SK-N-SH (cell line): ENCODE data around the gene CDRT15. TPM values are rescaled to one million over a fixed set of nuclear protein-coding genes. Genes with fewer than 3 reads are reported as not detected.
"Not testable (repeated sequence)": the region's sequence is repeated elsewhere in the genome, so short reads cannot be mapped to it uniquely, and the experiment has no call there.

Experiments
- CTCF ChIA-PET: fragments of 300-600, 350-600 bp; formaldehyde crosslinking; extraction: SDS; loops from one replicate; lab custom pipeline; 2021; lab: Yijun Ruan, JAX
- POLR2A ChIA-PET: fragments of 350-600 bp; sonication (Branson Sonifier 250); formaldehyde crosslinking; extraction: SDS; loops from one replicate; lab custom pipeline; 2020; ENCODE audit warnings: antibody characterized with exemption, inconsistent platforms; lab: Yijun Ruan, JAX
- DNase-seq: peaks from one replicate; pipeline ENCODE4 v3.0.0; 2012
- H2AFZ ChIP-seq: fragments of 200-600 bp; sonication (generic); 2 replicates; pipeline ENCODE4 v1.8.1; 2016; ENCODE audit warnings: antibody characterized with exemption, mild to moderate bottlenecking, low read depth
- H3F3A ChIP-seq: fragments of 200-600 bp; sonication (generic); replicated peaks from 2 replicates; pipeline ENCODE3; 2016; ENCODE audit warnings: antibody characterized with exemption, mild to moderate bottlenecking; ENCODE audit not compliant: insufficient read depth
- H3K27ac ChIP-seq, 2 experiments: fragments of 200-500 bp in 1 of 2; fragments of 200-600 bp in 1 of 2; sonication (Bioruptor generic) in 1 of 2; sonication (generic), shearing (Covaris generic) in 1 of 2; 2 replicates each; pipeline versions ENCODE4 v1.5.1 to v1.6.1; 2014 to 2016; ENCODE audit warnings: low read depth in 2 of 2, inconsistent platforms in 1 of 2, low read length in 1 of 2, mild to moderate bottlenecking in 1 of 2, mixed read lengths in 1 of 2
- H3K27me3 ChIP-seq: fragments of 200-600 bp; sonication (generic), shearing (Covaris generic); 2 replicates; pipeline ENCODE4 v1.6.1; 2016; ENCODE audit warnings: mixed run types; ENCODE audit not compliant: insufficient read depth
- H3K36me3 ChIP-seq, 2 experiments: fragments of 200-500 bp in 1 of 2; fragments of 200-600 bp in 1 of 2; sonication (Bioruptor generic) in 1 of 2; sonication (generic) in 1 of 2; replicated peaks in 1 of 2; 2 replicates each; pipeline versions ENCODE3 to v1.5.1; 2014 to 2016; ENCODE audit warnings: low read length in 1 of 2, mild to moderate bottlenecking in 1 of 2; ENCODE audit not compliant: insufficient read depth in 2 of 2, control insufficient read depth in 1 of 2
- H3K4me1 ChIP-seq, 2 experiments: fragments of 200-500 bp in 1 of 2; fragments of 200-600 bp in 1 of 2; sonication (Bioruptor generic) in 1 of 2; sonication (generic), shearing (Covaris generic) in 1 of 2; 2 replicates each; pipeline versions ENCODE4 v1.5.1 to v1.6.1; 2014 to 2016; ENCODE audit warnings: low read depth in 1 of 2, low read length in 1 of 2, mixed run types in 1 of 2; ENCODE audit not compliant: insufficient read depth in 2 of 2, control insufficient read depth in 1 of 2
- H3K4me2 ChIP-seq: fragments of 200-600 bp; sonication (generic), shearing (Covaris generic); 2 replicates; pipeline ENCODE4 v1.6.1; 2017; ENCODE audit warnings: mixed run types
- H3K4me3 ChIP-seq, 2 experiments: fragments of 200-500 bp in 1 of 2; fragments of 200-600 bp in 1 of 2; sonication (Bioruptor generic) in 1 of 2; sonication (generic), shearing (Covaris generic) in 1 of 2; 2 replicates each; pipeline versions ENCODE4 v1.5.1 to v1.8.1; 2014 to 2016; ENCODE audit warnings: low read depth in 2 of 2, inconsistent platforms in 1 of 2, low read length in 1 of 2, mild to moderate bottlenecking in 1 of 2, mixed read lengths in 1 of 2, moderate library complexity in 1 of 2
- H3K79me2 ChIP-seq: fragments of 200-600 bp; sonication (generic); 2 replicates; pipeline ENCODE4 v1.8.1; 2017; ENCODE audit warnings: mild to moderate bottlenecking; ENCODE audit not compliant: insufficient read depth
- H3K9ac ChIP-seq: fragments of 200-600 bp; sonication (generic); 2 replicates; pipeline ENCODE4 v1.6.1; 2017; ENCODE audit warnings: mixed run types
- H3K9me2 ChIP-seq: fragments of 200-600 bp; sonication (generic); 2 replicates; pipeline ENCODE4 v1.6.1; 2017; ENCODE audit warnings: mixed run types
- H3K9me3 ChIP-seq: fragments of 200-600 bp; sonication (generic); 2 replicates; pipeline ENCODE4 v1.6.1; 2017; ENCODE audit warnings: mixed run types, mild to moderate bottlenecking, moderate library complexity
- H4K20me1 ChIP-seq: fragments of 200-600 bp; sonication (generic); 2 replicates; pipeline ENCODE4 v1.6.1; 2017; ENCODE audit warnings: mild to moderate bottlenecking, mixed run types; ENCODE audit not compliant: insufficient read depth
- ELF1 ChIP-seq: IDR thresholded peaks from 2 replicates; pipeline ENCODE4 v1.4.0; 2012
- EP300 ChIP-seq, 2 experiments: IDR thresholded peaks; 2 replicates each; pipeline versions ENCODE4 v1.4.0 to v1.6.1; 2012; ENCODE audit warnings: borderline replicate concordance in 1 of 2, low read depth in 1 of 2, low read length in 1 of 2
- EZH2phosphoT487 ChIP-seq: fragments of 200-600 bp; sonication (generic); IDR thresholded peaks from 2 replicates; pipeline ENCODE4 v1.6.1; 2017; ENCODE audit warnings: low read depth, mixed run types, mild to moderate bottlenecking, antibody characterized with exemption, moderate library complexity, borderline replicate concordance
- FOXM1 ChIP-seq: IDR thresholded peaks from 2 replicates; pipeline ENCODE4 v1.4.0; 2012; ENCODE audit warnings: low read depth, mild to moderate bottlenecking
- GABPA ChIP-seq: IDR thresholded peaks from 2 replicates; pipeline ENCODE4 v1.4.0; 2012; ENCODE audit warnings: low read depth, mild to moderate bottlenecking
- GATA2 ChIP-seq: sonication (generic); formaldehyde crosslinking; IDR thresholded peaks from 2 replicates; pipeline ENCODE4 v1.5.0; 2020; ENCODE audit warnings: mild to moderate bottlenecking, missing genetic modification reagents
- MAX ChIP-seq: IDR thresholded peaks from 2 replicates; pipeline ENCODE4 v1.4.0; 2012; ENCODE audit warnings: low read depth
- RCOR1 ChIP-seq: fragments of 150-350 bp; IDR thresholded peaks from 2 replicates; pipeline ENCODE4 v1.6.1; 2017; ENCODE audit warnings: antibody characterized with exemption, low read length
- SMC3 ChIP-seq: IDR thresholded peaks from 2 replicates; pipeline ENCODE4 v1.6.1; 2012; ENCODE audit warnings: low read depth, low read length, improper control_type of control experiment
- TCF12 ChIP-seq: IDR thresholded peaks from 2 replicates; pipeline ENCODE4 v1.4.0; 2012
- USF2 ChIP-seq: fragments of 150-350 bp; IDR thresholded peaks from 2 replicates; pipeline ENCODE4 v1.6.1; 2017; ENCODE audit warnings: antibody characterized with exemption, low read length, low read depth, borderline replicate concordance
- WGBS: methylation state at CpG from one replicate; pipeline ENCODE4 v1.1.6; 2017; ENCODE audit warnings: low lambda C conversion rate; 5-methylcytosine and 5-hydroxymethylcytosine counted together
- polyA plus RNA-seq, 3 experiments: library from polyadenylated mRNA; depleted of rRNA; stranded (reverse); fragments of >200 nt; gene quantifications; 2 replicates each; pipeline ENCODE4 v1.2.3, GENCODE V29; 2012
- TF ChIP-seq, protein P1 (sequence below): IDR thresholded peaks from 2 replicates; pipeline ENCODE4 v1.4.0; 2012; ENCODE audit warnings: low read depth, borderline replicate concordance

Gene CDRT15
- polyA plus RNA-seq, 1 of the 3 experiments (the other 2 are of a cell fraction): not detected

- Histone ChIP-seq H3F3A (no peaks in the 10 kb centered on the region), H3K27ac (no peak overlapping the region), H3K9me3 (no peaks in the 10 kb centered on the region), H3K27me3 (peaks cover 14% of the 10 kb centered on the region; the same call in 1 of the 2 replicates), H3K9me2 (no peaks in the 10 kb centered on the region), H3K9ac (no peak overlapping the region), H3K4me2 (no peak overlapping the region), H3K4me3 (no peak overlapping the region), H3K79me2 (no peaks in the 10 kb centered on the region), H3K36me3 (no peaks in the 10 kb centered on the region), H2AFZ (no peak overlapping the region; the same call in 1 of the 2 replicates), H4K20me1 (no peaks in the 10 kb centered on the region), H3K4me1 (no peaks in the 10 kb centered on the region)
- ChIA-PET CTCF (no interaction called here), POLR2A (no interaction called here)
- TF ChIP-seq EZH2phosphoT487 (no peak), ELF1 (no peak), FOXM1 (no peak), GABPA (no peak), USF2 (no peak), SMC3 (no peak), GATA2 (CRISPR knock-in tag) (no peak), MAX (no peak), RCOR1 (no peak), EP300 (IDR thresholded peaks at IDR 0.05; ENCODE audit: borderline replicate concordance in 1 of 2, low read depth in 1 of 2, low read length in 1 of 2) (no peak), TCF12 (no peak)
- TF ChIP-seq, protein P1, sequence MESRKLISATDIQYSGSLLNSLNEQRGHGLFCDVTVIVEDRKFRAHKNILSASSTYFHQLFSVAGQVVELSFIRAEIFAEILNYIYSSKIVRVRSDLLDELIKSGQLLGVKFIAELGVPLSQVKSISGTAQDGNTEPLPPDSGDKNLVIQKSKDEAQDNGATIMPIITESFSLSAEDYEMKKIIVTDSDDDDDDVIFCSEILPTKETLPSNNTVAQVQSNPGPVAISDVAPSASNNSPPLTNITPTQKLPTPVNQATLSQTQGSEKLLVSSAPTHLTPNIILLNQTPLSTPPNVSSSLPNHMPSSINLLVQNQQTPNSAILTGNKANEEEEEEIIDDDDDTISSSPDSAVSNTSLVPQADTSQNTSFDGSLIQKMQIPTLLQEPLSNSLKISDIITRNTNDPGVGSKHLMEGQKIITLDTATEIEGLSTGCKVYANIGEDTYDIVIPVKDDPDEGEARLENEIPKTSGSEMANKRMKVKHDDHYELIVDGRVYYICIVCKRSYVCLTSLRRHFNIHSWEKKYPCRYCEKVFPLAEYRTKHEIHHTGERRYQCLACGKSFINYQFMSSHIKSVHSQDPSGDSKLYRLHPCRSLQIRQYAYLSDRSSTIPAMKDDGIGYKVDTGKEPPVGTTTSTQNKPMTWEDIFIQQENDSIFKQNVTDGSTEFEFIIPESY: no peak
- WGBS: 0% methylated on average over 1 of the region's 1 CpG
- DNase-seq: no peak
These were observed 8.3 kb upstream of the CDRT15 start for GRCh38 chr17:14245002-14245401.

GRCh38 chr17:14239271-14239670 is 2.6 kb upstream of the CDRT15 start:
- H3K79me2 ChIP-seq, H2AFZ ChIP-seq, H3K9me2 ChIP-seq, H3F3A ChIP-seq, H3K27ac ChIP-seq, CTCF ChIA-PET, H3K9ac ChIP-seq, H3K27me3 ChIP-seq, H3K4me2 ChIP-seq, DNase-seq, H4K20me1 ChIP-seq, H3K4me3 ChIP-seq, H3K36me3 ChIP-seq, H3K9me3 ChIP-seq, POLR2A ChIA-PET, H3K4me1 ChIP-seq: not testable (repeated sequence)
- 36% methylated on average over 4 of the region's 5 CpGs for WGBS

GRCh38 chr17:14236032-14236431 is 630 bp downstream of the CDRT15 start:
- POLR2A ChIA-PET: not testable (repeated sequence)
- WGBS: 38% methylated on average over 7 of the region's 9 CpGs

GRCh38 chr17:14235047-14235446 is 1.6 kb downstream of the CDRT15 start:
- CTCF ChIA-PET, H3K9me2 ChIP-seq, POLR2A ChIA-PET: not testable (repeated sequence)

More at GRCh38 chr17:14236032-14236431, 630 bp downstream of the CDRT15 start:
- H3K9me3 ChIP-seq, H3K27ac ChIP-seq, CTCF ChIA-PET, H3F3A ChIP-seq, H4K20me1 ChIP-seq, H3K4me2 ChIP-seq, H2AFZ ChIP-seq, H3K79me2 ChIP-seq, H3K27me3 ChIP-seq, H3K9ac ChIP-seq, H3K4me3 ChIP-seq, H3K4me1 ChIP-seq, H3K9me2 ChIP-seq, H3K36me3 ChIP-seq, DNase-seq: not testable (repeated sequence)

More at GRCh38 chr17:14235047-14235446, 1.6 kb downstream of the CDRT15 start:
- not testable (repeated sequence) for H3F3A ChIP-seq, H3K4me2 ChIP-seq, H3K79me2 ChIP-seq, H3K36me3 ChIP-seq, H3K9ac ChIP-seq, H3K27ac ChIP-seq, H3K4me3 ChIP-seq, H3K4me1 ChIP-seq, H2AFZ ChIP-seq, H3K9me3 ChIP-seq, H3K27me3 ChIP-seq, H4K20me1 ChIP-seq, DNase-seq
- WGBS: 63% methylated on average over 2 of the region's 2 CpGs
